K562 (cell line): ENCODE data around the gene STRN3. TPM values are rescaled to one million over a fixed set of nuclear protein-coding genes. Genes with fewer than 3 reads are reported as not detected.

Experiments
- CLOCK ChIP-seq: fragments of 250-450 bp; sonication (Bioruptor Pico); IDR thresholded peaks from 2 replicates; pipeline ENCODE4 v1.4.0; 2020; ENCODE audit warnings: mild to moderate bottlenecking, moderate library complexity, borderline replicate concordance
- E2F6 ChIP-seq, 2 experiments: IDR thresholded peaks; 2 replicates each; pipeline ENCODE4 v1.6.1; 2011; ENCODE audit warnings: borderline replicate concordance in 1 of 2, control low read depth in 1 of 2, low read depth in 1 of 2, low read length in 1 of 2, mild to moderate bottlenecking in 1 of 2, mixed read lengths in 1 of 2, moderate library complexity in 1 of 2; ENCODE audit not compliant: insufficient read depth in 1 of 2, insufficient read length in 1 of 2, poor library complexity in 1 of 2, severe bottlenecking in 1 of 2; ENCODE audit errors: extremely low read depth in 1 of 2
- ERF ChIP-seq: fragments of 450-650 bp; formaldehyde crosslinking; IDR thresholded peaks from 2 replicates; pipeline ENCODE4 v1.4.0; 2020; ENCODE audit warnings: mild to moderate bottlenecking, mixed read lengths
- ESRRA ChIP-seq: fragments of 450-650 bp; IDR thresholded peaks from 2 replicates; pipeline ENCODE4 v1.6.1; 2014; ENCODE audit warnings: low read depth, mild to moderate bottlenecking, moderate library complexity, borderline replicate concordance
- FOXK1 ChIP-seq: sonication (generic); formaldehyde crosslinking; IDR thresholded peaks from 2 replicates; pipeline ENCODE4 v1.8.0; 2022; ENCODE audit warnings: missing genetic modification reagents, mild to moderate bottlenecking, borderline replicate concordance
- FOXP1 ChIP-seq: sonication (generic); formaldehyde crosslinking; IDR thresholded peaks from 2 replicates; pipeline ENCODE4 v1.8.0; 2022; ENCODE audit warnings: mild to moderate bottlenecking, missing genetic modification reagents
- GTF2F1 ChIP-seq: IDR thresholded peaks from 2 replicates; pipeline ENCODE4 v1.6.1; 2011; ENCODE audit warnings: low read depth, low read length, improper control_type of control experiment
- HSF4 ChIP-seq: fragments of 250-450 bp; sonication (Bioruptor Pico); IDR thresholded peaks from 2 replicates; pipeline ENCODE4 v2.1.2; 2022; ENCODE audit warnings: mild to moderate bottlenecking, moderate library complexity, borderline replicate concordance
- KDM2B ChIP-seq: fragments of 250-450 bp; sonication (Bioruptor Pico); IDR thresholded peaks from 2 replicates; pipeline ENCODE4 v1.8.0; 2021; ENCODE audit warnings: mild to moderate bottlenecking, moderate library complexity
- MXI1 ChIP-seq: IDR thresholded peaks from 2 replicates; pipeline ENCODE4 v1.6.1; 2011; ENCODE audit warnings: low read depth, mild to moderate bottlenecking, improper control_type of control experiment, low read length
- TAF1 ChIP-seq: IDR thresholded peaks from 2 replicates; pipeline ENCODE4 v1.6.1; 2011; ENCODE audit warnings: mild to moderate bottlenecking, low read length, moderate library complexity; ENCODE audit not compliant: insufficient read depth, control insufficient read depth, severe bottlenecking; ENCODE audit errors: extremely low read depth
- TBL1XR1 ChIP-seq, 2 experiments: IDR thresholded peaks; 2 replicates each; pipeline ENCODE4 v1.6.1; 2012; ENCODE audit warnings: improper control_type of control experiment in 2 of 2, low read length in 2 of 2, mild to moderate bottlenecking in 1 of 2
- THAP12 ChIP-seq: fragments of 250-450 bp; sonication (Bioruptor Pico); IDR thresholded peaks from 2 replicates; pipeline ENCODE4 v1.9.0; 2021; ENCODE audit warnings: mild to moderate bottlenecking, inconsistent platforms
- ZBTB34 ChIP-seq: fragments of 250-450 bp; sonication (Bioruptor Pico); IDR thresholded peaks from 2 replicates; pipeline ENCODE4 v1.8.0; 2021; ENCODE audit warnings: mild to moderate bottlenecking, moderate library complexity
- ZNF23 ChIP-seq: fragments of 250-450 bp; sonication (Bioruptor Pico); IDR thresholded peaks from 2 replicates; pipeline ENCODE4 v1.4.0; 2020; ENCODE audit warnings: mild to moderate bottlenecking
- ZNF444 ChIP-seq: fragments of 250-450 bp; sonication (Bioruptor Pico); IDR thresholded peaks from 2 replicates; pipeline ENCODE4 v1.4.0; 2020; ENCODE audit warnings: mild to moderate bottlenecking, moderate library complexity
- ZNF76 ChIP-seq: fragments of 250-450 bp; sonication (Bioruptor Pico); IDR thresholded peaks from 2 replicates; pipeline ENCODE4 v1.4.0; 2020; ENCODE audit warnings: mild to moderate bottlenecking, moderate library complexity, borderline replicate concordance
- polyA plus RNA-seq, 8 experiments: library from polyadenylated mRNA; depleted of rRNA in 4 of 8; stranded (reverse) in 5 of 8; unstranded in 3 of 8; fragments of >200 nt; fragmentation: Nextera tagmentation in 2 of 8; fragmentation: Illumina TruSeq in 1 of 8; extraction: Ambion mirVana in 2 of 8; extraction: Trizol in 1 of 8; gene quantifications; 2 replicates each; pipeline versions ENCODE4 v1.2.1 to v1.2.3, GENCODE V29; 2011 to 2014; ENCODE audit warnings: inconsistent platforms in 1 of 8, missing spikeins in 1 of 8
- total RNA-seq, 7 experiments: library from RNA; depleted of rRNA in 6 of 7; stranded (reverse); fragments of >200 nt in 6 of 7; fragmentation: Illumina TruSeq in 2 of 7; extraction: Trizol in 2 of 7; gene quantifications; 2 replicates each; pipeline versions ENCODE4 v1.2.1 to v1.2.3, GENCODE V29; 2011 to 2021; ENCODE audit warnings: low replicate concordance in 1 of 7

The STRN3 gene
- total and polyA plus RNA-seq, 9 of the 15 experiments (the other 6 are each of a cell fraction or from before 2014, with no cell fraction given) = 5.9 to 29.1 (median 16.0) TPM

GRCh38 chr14:31059152-31059924, 33.2 kb upstream of the STRN3 start (continued):
- TF ChIP-seq CLOCK (no peak), ZNF76 (CRISPR knock-in tag) (0 out of 2 replicates have a peak, but pooled peaks have one; percentile 44), FOXK1 (CRISPR knock-in tag) (no peak), MXI1 (peak; percentile 77; the same call in 1 of the 2 replicates), HSF4 (CRISPR knock-in tag) (no peak), ZBTB34 (CRISPR knock-in tag) (peak; percentile 89), KDM2B (CRISPR knock-in tag) (no peak), E2F6 (IDR thresholded peaks at IDR 0.05; ENCODE audit: borderline replicate concordance in 1 of 2, extremely low read depth in 1 of 2, insufficient read depth in 1 of 2, insufficient read length in 1 of 2, low read depth in 1 of 2, low read length in 1 of 2, poor library complexity in 1 of 2, severe bottlenecking in 1 of 2) (no peak), ZNF444 (no peak; the same call in 1 of the 2 replicates), ERF (CRISPR knock-in tag) (0 out of 2 replicates have a peak, but pooled peaks have one; percentile 72), ZNF23 (CRISPR knock-in tag) (no peak), TBL1XR1 (IDR thresholded peaks at IDR 0.05; ENCODE audit: low read length in 2 of 2) (peak; percentile 98), FOXP1 (CRISPR knock-in tag) (peak; percentile 87), TAF1 (peak; percentile 63), THAP12 (CRISPR knock-in tag) (no peak), ESRRA (peak; percentile 82; the same call in 1 of the 2 replicates), GTF2F1 (no peak)
